Purkinje cell (primary cell): Measurements from ENCODE around the gene MFSD2B. TPM values are rescaled to one million over a fixed set of nuclear protein-coding genes. Genes with fewer than 3 reads are reported as not detected.

ENCODE experiments used
- polyA plus RNA-seq: library from polyadenylated mRNA; unstranded; fragments of >200 nt; fragmentation: Nextera tagmentation; gene quantifications from 2 replicates; pipeline ENCODE4 v1.2.1, GENCODE V29; 2014

Gene MFSD2B
- polyA plus RNA-seq = not detected in 2 replicates

DNA sequence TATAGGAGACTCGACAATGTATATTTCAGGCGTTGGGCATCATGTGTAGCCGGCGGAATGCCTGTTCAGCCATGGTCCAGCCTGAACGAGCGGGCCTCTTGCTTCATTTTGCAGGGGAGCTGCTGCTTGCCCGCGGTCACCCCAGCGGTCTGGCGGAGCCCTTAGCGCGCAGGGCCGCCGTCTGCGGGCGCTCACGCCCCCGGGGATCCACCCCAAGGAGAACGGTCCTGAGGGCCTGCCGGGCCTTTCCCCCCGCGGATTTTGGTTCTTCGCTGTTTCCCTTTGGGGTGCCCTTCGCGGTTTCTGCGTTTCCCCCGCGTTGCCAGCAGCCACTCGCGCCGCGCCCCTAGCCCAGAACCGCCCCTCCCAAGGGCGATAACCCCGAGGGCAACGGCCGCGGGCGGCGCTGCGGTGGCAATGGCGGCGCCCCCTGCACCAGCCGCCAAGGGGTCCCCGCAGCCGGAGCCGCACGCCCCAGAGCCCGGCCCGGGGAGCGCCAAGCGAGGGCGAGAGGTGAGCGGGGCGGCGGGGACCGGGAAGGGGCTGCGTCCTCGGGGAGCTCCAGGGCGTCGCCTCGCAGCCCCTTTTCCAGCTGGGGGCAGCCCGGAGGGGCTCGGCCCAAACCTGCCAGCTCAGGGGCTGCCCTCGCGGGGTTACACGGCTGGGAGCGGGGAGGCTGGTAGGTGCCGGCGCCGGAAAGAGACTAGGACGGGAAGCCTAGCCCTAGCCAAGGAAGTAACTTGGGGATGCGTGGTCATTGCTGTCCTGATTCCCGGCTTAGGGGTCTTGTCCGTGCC, at the start of gene MFSD2B:
MFSD2B (plus strand) TSS at position 406 of the 797 bp plus-strand sequence; CDS start at position 418, 12 bp downstream.

GRCh38 chr2:24046930-24047702, 37.2 kb downstream of the MFSD2B start, which contains the start of gene WDCP:
Gene WDCP (minus strand): TSS chr2:24047391. CDS start chr2:24039494, 7,897 bp downstream.

GRCh38 chr2:24049485-24050021, 39.7 kb downstream of the MFSD2B start, which contains the start of gene FKBP1B:
Gene FKBP1B (plus strand): TSS chr2:24049741. CDS start chr2:24049850, 109 bp downstream.

Other genes starting within 250 kb of the MFSD2B start
- 4.3 and 6.7 TPM in 2 replicates for gene ATAD2B, start 83.0 kb upstream of the MFSD2B start, polyA plus RNA-seq
- 2.8 TPM in 2 replicates for gene UBXN2A, start 69.6 kb upstream of the MFSD2B start, polyA plus RNA-seq
- 3.3 and 16.1 TPM in 2 replicates for gene WDCP, start 37.3 kb downstream of the MFSD2B start, polyA plus RNA-seq
- 4.2 and 15.0 TPM in 2 replicates for gene FKBP1B, start 39.7 kb downstream of the MFSD2B start, polyA plus RNA-seq
- gene SF3B6, start 66.2 kb downstream of the MFSD2B start, polyA plus RNA-seq = 245 and 276 TPM in 2 replicates
- gene TP53I3, start 74.7 kb downstream of the MFSD2B start, polyA plus RNA-seq = 0.24 and 1.3 TPM in 2 replicates
- 0.43 TPM in 1 of 2 replicates, not detected in the other for gene PFN4, start 113.2 kb downstream of the MFSD2B start, polyA plus RNA-seq
- 26.9 and 31.4 TPM in 2 replicates for gene FAM228B, start 113.4 kb downstream of the MFSD2B start, polyA plus RNA-seq
- gene FAM228A, start 165.0 kb downstream of the MFSD2B start, polyA plus RNA-seq = 2.0 and 2.6 TPM in 2 replicates